Duodenal mucosa (tissue), 2 donors: ENCODE data around the gene DCUN1D2.
A peak's percentile ranks its signal among the peaks of the same experiment; 100 is the strongest.

Experiments
- H3K27ac ChIP-seq: one replicate; pipeline ENCODE4 v1.7.0; 2013; ENCODE audit warnings: low read depth, low read length
- H3K27me3 ChIP-seq, 2 donors: one replicate each; pipeline ENCODE4 v1.7.0; 2013; ENCODE audit warnings: low read length in 2 of 2, control low read depth in 1 of 2; ENCODE audit not compliant: insufficient read depth in 2 of 2, control insufficient read depth in 1 of 2
- H3K36me3 ChIP-seq, 2 donors: one replicate each; pipeline ENCODE4 v1.7.0; 2013; ENCODE audit warnings: low read length in 2 of 2, control low read depth in 1 of 2; ENCODE audit not compliant: insufficient read depth in 2 of 2, control insufficient read depth in 1 of 2
- H3K4me1 ChIP-seq, 2 donors: one replicate each; pipeline ENCODE4 v1.7.0; 2013; ENCODE audit warnings: low read length in 2 of 2, control low read depth in 1 of 2; ENCODE audit not compliant: insufficient read depth in 2 of 2, control insufficient read depth in 1 of 2
- H3K4me3 ChIP-seq, 2 donors: one replicate each; pipeline ENCODE4 v1.7.0; 2013; ENCODE audit warnings: low read length in 2 of 2, low read depth in 1 of 2
- H3K9ac ChIP-seq, 2 donors: one replicate each; pipeline ENCODE4 v1.7.0; 2013; ENCODE audit warnings: low read length in 2 of 2, low read depth in 1 of 2
- H3K9me3 ChIP-seq, 2 donors: one replicate each; pipeline ENCODE4 v1.7.0; 2013; ENCODE audit warnings: low read length in 2 of 2, control low read depth in 1 of 2; ENCODE audit not compliant: control insufficient read depth in 1 of 2

The DCUN1D2 gene

DNA sequence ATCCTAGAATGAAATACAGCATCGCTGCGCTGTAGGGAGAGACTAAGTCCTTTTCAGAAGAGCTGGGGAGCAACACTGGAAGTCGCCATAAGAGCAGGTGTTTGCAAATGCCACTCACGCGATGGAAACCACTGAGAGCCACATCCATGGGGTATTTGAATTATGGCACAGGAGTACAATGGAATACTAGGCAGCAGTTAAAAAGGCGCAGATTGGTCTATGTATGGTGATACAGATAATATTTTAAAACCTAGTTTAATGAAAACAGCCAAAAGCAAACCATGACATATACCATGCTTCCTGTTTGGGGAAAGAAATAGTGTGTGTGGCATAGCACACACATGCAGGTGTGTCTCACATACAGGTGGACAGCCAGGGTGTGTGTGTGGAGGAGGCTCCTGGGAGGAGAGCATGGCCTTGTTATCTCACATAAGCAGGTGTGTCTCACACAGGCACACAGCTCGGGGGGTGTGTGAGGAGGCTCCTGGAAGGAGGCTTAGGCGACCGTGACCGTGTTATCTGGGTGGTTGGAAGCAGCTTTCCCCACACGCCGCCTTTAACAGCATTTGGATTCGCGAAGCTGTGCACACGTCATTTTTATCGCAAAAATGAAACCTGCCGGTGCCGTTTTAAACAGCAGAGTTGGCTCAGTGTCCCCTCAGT is 70.8 kb downstream of the DCUN1D2 start:
- Histone ChIP-seq H3K9ac (no peak overlapping the region), H3K9me3 (no peaks in the 10 kb centered on the region), H3K27me3 (peaks cover 0 to 5% of the 10 kb centered on the region in 2 donors), H3K36me3 (no peaks in the 10 kb centered on the region), H3K4me3 (peak overlapping the region in 1 of 2 donors; percentile 19), H3K4me1 (no peaks in the 10 kb centered on the region), H3K27ac (no peak overlapping the region)

DNA sequence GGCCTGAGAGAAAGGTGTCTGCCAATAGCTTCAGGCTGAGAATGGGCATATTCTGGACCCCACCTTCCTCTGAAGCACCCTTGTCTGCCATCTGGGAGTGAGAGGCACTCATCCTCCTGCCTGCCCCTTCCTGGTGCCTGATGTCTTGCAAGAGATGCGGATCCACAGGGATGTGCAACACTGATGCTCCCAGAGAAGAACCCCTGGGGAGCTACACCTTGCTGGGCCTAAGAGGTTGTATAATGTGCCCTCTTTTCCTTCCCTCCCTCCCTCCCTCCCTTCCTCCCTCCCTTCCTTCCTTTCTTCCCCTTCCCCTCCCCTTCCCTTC is 71.8 kb downstream of the DCUN1D2 start:
- H3K4me1 ChIP-seq, result no peaks in the 10 kb centered on the region
- no peak overlapping the region for H3K9ac ChIP-seq
- no peak overlapping the region for H3K27ac ChIP-seq
- H3K27me3 ChIP-seq, result peaks cover 0 to 5% of the 10 kb centered on the region in 2 donors
- no peaks in the 10 kb centered on the region for H3K36me3 ChIP-seq
- no peaks in the 10 kb centered on the region for H3K9me3 ChIP-seq
- H3K4me3 ChIP-seq, result no peak overlapping the region

DNA sequence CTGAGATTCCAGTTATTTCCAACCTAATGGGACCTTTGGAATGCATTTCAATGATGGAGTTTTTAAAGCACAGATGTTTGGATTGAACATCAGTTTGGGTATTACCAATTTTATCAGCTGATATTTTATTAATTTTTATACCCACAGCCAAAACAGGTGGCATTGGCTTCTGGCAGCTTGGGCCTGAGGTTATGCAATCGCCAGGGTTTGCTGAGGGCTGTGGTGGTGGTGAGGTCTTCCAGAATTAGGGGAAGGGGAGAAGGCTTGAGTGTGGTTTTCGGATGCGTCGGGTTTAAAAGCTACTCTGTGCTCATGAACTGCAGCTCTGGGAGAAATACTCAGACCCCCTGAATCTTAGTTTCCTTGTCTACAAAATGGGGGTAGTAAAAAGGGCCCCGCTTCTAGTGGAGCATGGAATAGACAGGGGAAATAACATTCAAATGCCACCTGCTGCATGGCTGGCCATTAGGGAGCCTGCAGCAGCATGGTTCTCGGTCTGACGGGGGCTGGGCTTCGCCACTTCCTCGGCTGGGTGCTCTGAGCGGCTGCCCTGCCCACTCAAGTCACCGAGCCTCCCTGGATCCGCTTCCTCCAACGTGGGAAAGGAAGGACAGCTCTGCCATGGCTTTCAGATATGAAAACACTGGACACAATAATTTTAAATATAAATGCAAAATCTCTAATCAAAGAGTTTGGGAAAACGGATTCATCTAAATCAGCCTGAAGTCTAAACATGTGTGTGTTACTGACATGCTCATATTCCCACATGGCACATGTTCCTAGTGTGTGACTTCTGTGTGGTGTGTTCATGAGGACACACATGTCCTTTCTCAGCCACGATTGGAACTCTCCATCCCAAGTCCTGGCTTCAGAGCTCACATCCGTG is 72.4 kb downstream of the DCUN1D2 start:
- no peak overlapping the region for H3K9ac ChIP-seq
- no peaks in the 10 kb centered on the region for H3K4me1 ChIP-seq
- no peaks in the 10 kb centered on the region for H3K9me3 ChIP-seq
- no peaks in the 10 kb centered on the region for H3K36me3 ChIP-seq
- no peak overlapping the region for H3K4me3 ChIP-seq
- H3K27me3 ChIP-seq, result peaks cover 0 to 5% of the 10 kb centered on the region in 2 donors
- H3K27ac ChIP-seq, result no peak overlapping the region

DNA sequence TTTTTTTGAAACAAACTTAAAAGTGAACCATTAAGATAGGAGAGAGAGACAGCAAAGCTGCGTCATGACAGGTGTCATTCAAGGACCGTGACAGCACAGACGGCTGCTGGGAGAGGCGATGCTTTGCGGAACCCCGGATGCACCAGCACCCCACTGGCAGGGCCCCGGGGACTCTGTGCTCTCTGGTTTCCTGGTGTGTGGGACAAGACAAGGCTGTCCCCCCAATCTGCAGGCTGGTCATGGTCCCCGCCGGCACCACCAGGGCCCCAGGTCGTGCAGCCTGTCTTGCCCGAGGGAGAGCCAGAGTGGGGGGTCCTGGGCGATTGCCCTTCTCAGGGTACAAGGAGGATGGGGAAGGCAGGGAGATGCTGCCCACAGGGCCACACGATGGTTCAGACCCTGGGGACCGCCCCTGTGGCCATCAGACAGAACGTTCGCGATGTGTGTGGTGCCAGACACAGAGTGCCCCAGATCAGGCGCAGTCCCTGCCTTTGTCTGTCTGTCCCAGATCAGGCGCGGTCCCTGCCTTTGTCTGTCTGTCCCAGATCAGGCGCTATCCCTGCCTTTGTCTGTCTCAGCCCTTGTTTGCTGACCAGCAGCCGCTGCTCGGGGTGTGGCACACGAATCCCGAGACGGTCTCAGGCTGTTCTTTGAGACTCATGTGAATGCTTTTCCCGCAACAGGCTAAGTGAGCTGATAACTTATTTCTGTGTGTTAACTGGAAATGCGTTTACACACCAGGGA is 73.3 kb downstream of the DCUN1D2 start:
- H3K27ac ChIP-seq, result no peak overlapping the region
- no peaks in the 10 kb centered on the region for H3K4me1 ChIP-seq
- no peaks in the 10 kb centered on the region for H3K36me3 ChIP-seq

DNA sequence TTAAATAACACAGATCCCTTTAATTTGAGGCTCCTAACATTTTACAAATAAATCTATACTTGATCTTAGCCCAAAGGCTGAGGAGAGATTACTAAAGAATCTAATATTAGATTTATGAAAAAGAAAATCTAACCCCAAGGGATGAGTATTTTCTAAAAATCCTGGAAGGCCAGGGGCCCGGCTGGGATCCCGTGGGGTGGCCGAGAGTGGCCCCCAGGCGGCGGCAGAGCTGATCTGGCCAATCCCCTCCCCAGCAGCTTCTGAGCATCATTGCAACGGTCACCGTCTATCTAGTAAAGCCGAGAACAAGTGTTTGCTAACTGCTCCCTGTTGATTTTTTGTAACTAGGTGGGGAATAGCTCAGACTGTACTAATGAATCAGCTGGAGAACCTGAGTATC is 74.7 kb downstream of the DCUN1D2 start:
- Histone ChIP-seq H3K4me3 (no peak overlapping the region), H3K36me3 (no peaks in the 10 kb centered on the region), H3K4me1 (no peaks in the 10 kb centered on the region), H3K9ac (no peak overlapping the region), H3K27ac (no peak overlapping the region), H3K27me3 (peaks cover 0 to 5% of the 10 kb centered on the region in 2 donors), H3K9me3 (no peaks in the 10 kb centered on the region)

More for the DNA sequence above, 73.3 kb downstream of the DCUN1D2 start:
- no peak overlapping the region for H3K9ac ChIP-seq
- H3K9me3 ChIP-seq, result no peaks in the 10 kb centered on the region
- H3K4me3 ChIP-seq, result no peak overlapping the region
- H3K27me3 ChIP-seq, result peaks cover 0 to 5% of the 10 kb centered on the region in 2 donors

DNA sequence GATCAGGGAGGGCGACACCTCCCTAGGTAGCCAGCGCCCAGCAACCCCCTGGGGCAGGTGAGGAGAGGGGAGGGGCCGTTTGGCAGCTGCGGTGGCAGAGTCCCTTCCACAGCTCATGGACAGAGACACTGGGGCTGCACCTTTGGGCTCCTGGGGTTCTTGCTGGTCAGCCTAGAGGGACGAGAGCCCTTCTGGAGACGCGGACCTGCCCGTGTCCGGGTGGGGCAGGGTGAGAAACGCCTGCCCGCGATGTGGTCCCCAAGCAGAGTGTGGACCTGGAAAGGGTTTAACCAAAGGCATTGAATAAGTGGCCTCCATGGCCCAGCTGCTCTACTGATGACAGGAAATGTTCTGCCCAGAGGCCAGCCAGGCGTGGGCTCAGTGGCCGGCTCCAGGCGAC is 75.5 kb downstream of the DCUN1D2 start:
- no peak overlapping the region for H3K27ac ChIP-seq
- H3K4me1 ChIP-seq, result no peaks in the 10 kb centered on the region
- H3K27me3 ChIP-seq, result peaks cover 0 to 5% of the 10 kb centered on the region in 2 donors
- no peaks in the 10 kb centered on the region for H3K36me3 ChIP-seq
- H3K9ac ChIP-seq, result no peak overlapping the region
- H3K4me3 ChIP-seq, result no peak overlapping the region
- H3K9me3 ChIP-seq, result no peaks in the 10 kb centered on the region

DNA sequence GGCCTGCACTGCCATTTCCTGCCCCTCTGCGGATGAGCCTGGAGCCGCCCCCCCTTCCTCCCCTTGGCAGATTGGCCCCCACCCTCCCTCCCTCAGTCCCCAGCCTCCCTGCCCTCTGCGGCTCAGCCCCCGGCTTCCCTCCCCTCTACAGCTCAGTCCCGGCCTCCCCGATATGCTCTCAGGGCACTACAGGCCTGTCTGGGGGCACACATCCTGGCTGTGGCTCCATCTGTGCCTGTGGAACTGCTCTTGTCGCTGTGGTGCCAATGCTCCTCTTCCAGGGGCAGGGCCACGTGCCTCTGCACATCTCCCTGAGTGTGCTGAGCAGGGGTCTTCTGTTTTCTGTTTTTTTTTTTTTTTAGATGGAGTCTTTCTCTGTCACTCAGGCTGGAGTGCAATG is 76.2 kb downstream of the DCUN1D2 start:
- peaks cover 0 to 5% of the 10 kb centered on the region in 2 donors for H3K27me3 ChIP-seq
- H3K36me3 ChIP-seq, result no peaks in the 10 kb centered on the region
- H3K4me1 ChIP-seq, result no peaks in the 10 kb centered on the region
- H3K9me3 ChIP-seq, result no peaks in the 10 kb centered on the region
- no peak overlapping the region for H3K27ac ChIP-seq
- no peak overlapping the region for H3K4me3 ChIP-seq
- H3K9ac ChIP-seq, result no peak overlapping the region

DNA sequence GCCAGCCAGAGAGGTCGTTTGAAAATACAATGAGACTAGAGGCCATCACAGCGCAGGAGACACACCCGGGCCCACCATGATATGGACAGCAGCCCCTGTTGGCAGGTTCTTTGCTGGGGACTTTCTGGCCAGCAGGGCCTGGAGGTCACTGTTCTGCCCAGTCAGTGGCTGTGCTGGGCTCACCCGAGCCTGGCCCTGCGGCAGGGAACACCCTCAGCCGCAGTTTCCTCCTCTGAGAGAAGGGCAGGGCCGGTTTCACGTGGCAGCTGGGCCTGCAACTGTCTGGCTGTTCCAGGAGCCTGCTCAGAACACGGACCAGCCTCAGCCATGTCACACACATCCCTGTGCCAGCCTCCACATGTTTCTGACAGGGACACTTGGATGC is 76.6 kb downstream of the DCUN1D2 start:
- Histone ChIP-seq H3K4me1 (no peaks in the 10 kb centered on the region), H3K27ac (no peak overlapping the region), H3K36me3 (no peaks in the 10 kb centered on the region), H3K9me3 (no peaks in the 10 kb centered on the region), H3K4me3 (no peak overlapping the region), H3K27me3 (peaks cover 0 to 5% of the 10 kb centered on the region in 2 donors), H3K9ac (no peak overlapping the region)

DNA sequence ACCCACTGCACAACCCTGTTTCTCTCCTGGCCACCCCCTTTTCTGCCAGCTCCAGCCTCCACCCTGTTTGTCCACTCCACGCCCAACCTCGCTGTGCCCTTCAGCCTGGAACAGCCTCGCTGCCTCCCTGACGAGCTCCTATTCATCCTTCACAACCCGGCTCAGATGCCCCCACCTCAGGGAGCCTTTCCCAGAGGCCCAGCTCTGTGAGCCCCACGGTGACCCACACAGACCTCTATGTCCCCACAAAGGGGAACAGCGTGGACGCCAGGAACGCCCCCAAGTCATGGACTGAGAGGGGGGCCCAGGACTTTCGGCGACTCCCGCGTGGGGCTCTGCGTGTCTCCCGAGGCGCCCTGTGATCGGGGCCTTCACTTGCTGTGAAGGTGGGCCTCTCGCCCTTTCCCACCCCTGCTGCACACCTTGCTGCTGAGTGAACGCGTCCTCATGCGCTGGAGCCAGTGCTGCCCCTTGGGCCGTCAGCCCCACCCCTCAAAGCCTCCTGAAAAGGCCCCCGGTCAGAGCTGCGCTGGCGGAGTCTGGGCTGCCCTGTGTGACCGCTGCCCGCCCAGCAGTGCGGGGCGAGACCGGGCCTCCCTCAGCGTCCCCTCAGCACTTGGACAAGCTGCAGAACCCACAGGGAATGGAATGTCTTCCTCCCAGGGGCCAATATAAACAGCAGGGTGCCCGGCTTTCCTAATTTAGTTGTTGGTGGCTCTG is 77.2 kb downstream of the DCUN1D2 start:
- Histone ChIP-seq H3K4me1 (no peaks in the 10 kb centered on the region), H3K4me3 (no peak overlapping the region), H3K36me3 (no peaks in the 10 kb centered on the region), H3K27me3 (peaks cover 0 to 5% of the 10 kb centered on the region in 2 donors), H3K9me3 (no peaks in the 10 kb centered on the region), H3K9ac (no peak overlapping the region), H3K27ac (no peak overlapping the region)
